ACHN (cell line): ENCODE data around the gene FAM107B.
A peak's percentile ranks its signal among the peaks of the same experiment; 100 is the strongest.

Source experiments
- DNase-seq: peaks from one replicate; pipeline ENCODE4 v3.0.0-alpha.2; 2015
- in situ Hi-C: cut with HindIII; loops from 2 replicates; pipeline ENCODE4 v1.10.0; 2017; ENCODE audit warnings: low sequenced_read_pairs, low pct_ligation_motif_present, low pct_unique_long_range_greater_than_20kb

Gene FAM107B

GRCh38 chr10:14782691-14783363, 8.1 kb upstream of the FAM107B start:
- peak; percentile 86 for DNase-seq
- in situ Hi-C loops = no loop called here

DNA sequence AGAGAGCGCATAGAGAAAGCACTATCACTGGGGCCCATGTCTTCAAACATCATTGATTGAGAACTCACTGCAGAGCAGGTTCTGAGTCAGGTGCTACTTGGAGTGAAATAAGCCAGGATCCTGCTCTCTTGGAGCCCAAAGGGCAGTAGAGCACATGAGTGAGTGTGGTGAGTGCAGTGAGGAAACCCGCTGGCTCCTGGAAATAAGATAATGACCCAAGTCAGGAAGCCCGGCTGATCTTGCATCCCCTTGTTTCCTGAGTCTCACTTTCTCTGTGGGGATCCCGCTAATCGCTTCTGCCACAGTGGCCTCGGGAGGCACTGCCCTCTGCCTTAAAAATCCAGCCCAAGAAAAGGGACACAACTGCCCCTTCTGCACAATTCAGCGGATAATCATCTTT, 7.1 kb upstream of the FAM107B start:
- DNase-seq = no peak
- in situ Hi-C loops = no loop called here

GRCh38 chr10:14779001-14779651, 4.4 kb upstream of the FAM107B start:
- DNase-seq = no peak
- in situ Hi-C loops = no loop called here

GRCh38 chr10:14776546-14776945, 1.8 kb upstream of the FAM107B start:
- in situ Hi-C loops = no loop called here
- DNase-seq = no peak

DNA sequence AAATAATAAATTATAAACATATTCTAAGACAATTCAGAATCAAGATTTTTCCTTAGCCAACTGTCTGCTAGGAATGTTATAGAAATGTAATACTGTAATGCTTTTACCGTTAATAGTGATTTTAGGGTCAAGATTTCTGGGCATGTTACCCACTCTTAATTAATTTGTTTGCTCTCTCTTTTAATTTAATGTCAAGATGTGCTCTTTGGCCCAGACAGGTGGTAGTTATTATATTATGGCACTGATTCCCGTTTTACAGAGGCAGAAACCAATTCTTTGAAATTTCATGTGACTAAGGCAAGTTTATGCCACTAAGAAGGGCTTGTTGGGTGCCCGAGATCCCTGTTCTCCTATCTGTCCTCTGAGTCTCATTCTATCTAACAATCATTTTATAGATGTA, 959 bp upstream of the FAM107B start:
- in situ Hi-C loops = no loop called here

GRCh38 chr10:14774214-14774580, 500 bp downstream of the FAM107B start:
- peak; percentile 74 for DNase-seq
- in situ Hi-C loops = no loop called here

More for the DNA sequence above, 959 bp upstream of the FAM107B start:
- no peak for DNase-seq

- in situ Hi-C loops = no loop called here
- DNase-seq = peak; percentile 34
Measured at GRCh38 chr10:14773551-14774213, 1.0 kb downstream of the FAM107B start.

DNA sequence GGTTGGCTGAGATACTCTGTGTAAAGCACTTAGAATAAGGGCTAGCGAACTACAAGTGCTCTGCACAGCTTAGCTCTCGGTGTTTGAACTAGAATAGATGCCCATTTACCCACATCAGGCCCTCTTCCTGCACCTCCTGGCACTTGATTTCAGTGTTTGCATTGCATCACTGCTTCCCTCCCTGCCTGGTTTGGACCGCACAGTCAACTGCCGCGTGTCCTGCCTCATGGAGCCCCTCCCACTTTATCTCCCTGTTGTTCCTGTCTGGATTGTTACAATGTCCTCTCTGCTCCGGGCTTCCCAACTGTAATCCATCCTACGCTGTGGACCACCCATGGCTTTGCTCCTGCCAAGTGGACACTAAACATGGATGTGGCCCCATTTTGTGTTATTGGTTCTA, 2.3 kb downstream of the FAM107B start:
- peak; percentile 73 for DNase-seq
- in situ Hi-C loops = no loop called here

DNA sequence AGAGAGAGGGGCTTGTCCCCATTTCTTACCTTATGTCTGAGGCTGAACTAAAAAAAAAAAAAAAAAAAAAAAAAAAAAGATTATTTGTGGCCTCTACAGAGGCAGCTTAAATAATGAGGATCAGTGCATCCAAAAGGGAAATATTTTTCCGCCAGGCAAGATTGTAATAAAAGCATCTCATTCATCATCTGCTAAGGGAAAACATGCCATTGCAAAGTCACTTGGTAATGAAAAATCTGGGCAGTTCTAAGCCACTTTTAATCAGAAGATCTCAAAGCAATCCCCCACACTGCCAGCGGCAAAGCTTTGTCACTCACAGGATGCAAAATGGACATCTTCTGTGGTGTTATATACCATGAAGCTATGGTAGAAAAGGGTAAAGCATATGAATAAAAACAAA, 3.8 kb downstream of the FAM107B start:
- no peak for DNase-seq
- in situ Hi-C loops = no loop called here

- in situ Hi-C loops = no loop called here
- no peak for DNase-seq
Measured at GRCh38 chr10:14761372-14761771, 13.3 kb downstream of the FAM107B start.

- no peak for DNase-seq
- in situ Hi-C loops = no loop called here
Measured at GRCh38 chr10:14758994-14759664, 15.6 kb downstream of the FAM107B start.

GRCh38 chr10:14758451-14758850, 16.2 kb downstream of the FAM107B start:
- DNase-seq = no peak
- in situ Hi-C loops = no loop called here

GRCh38 chr10:14757986-14758385, 16.7 kb downstream of the FAM107B start:
- in situ Hi-C loops = no loop called here
- DNase-seq = no peak

GRCh38 chr10:14757394-14757793, 17.3 kb downstream of the FAM107B start:
- in situ Hi-C loops = no loop called here
- no peak for DNase-seq

- DNase-seq = no peak
- in situ Hi-C loops = no loop called here
Measured at GRCh38 chr10:14753441-14753840, 21.3 kb downstream of the FAM107B start.

DNA sequence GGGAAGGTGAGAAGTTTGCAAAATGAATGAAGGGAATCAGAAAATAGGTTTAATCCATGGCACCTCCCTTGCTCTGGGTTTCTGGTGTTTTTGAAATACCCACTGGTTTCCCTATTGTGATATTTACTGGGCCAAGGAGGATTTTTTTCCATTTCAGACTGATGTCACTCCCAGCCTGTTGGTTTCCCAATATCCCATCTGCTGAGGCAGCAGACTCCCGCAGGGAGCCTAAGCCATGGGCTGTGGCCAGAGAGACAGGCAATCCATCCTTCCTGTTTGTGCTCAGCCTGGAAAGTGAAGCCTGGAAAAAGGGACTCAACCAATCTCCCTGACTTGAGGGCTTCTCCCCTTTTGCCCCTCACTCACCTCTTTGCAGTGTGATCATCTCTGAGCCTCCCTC, 22.8 kb downstream of the FAM107B start:
- in situ Hi-C loops = no loop called here
- DNase-seq = no peak

DNA sequence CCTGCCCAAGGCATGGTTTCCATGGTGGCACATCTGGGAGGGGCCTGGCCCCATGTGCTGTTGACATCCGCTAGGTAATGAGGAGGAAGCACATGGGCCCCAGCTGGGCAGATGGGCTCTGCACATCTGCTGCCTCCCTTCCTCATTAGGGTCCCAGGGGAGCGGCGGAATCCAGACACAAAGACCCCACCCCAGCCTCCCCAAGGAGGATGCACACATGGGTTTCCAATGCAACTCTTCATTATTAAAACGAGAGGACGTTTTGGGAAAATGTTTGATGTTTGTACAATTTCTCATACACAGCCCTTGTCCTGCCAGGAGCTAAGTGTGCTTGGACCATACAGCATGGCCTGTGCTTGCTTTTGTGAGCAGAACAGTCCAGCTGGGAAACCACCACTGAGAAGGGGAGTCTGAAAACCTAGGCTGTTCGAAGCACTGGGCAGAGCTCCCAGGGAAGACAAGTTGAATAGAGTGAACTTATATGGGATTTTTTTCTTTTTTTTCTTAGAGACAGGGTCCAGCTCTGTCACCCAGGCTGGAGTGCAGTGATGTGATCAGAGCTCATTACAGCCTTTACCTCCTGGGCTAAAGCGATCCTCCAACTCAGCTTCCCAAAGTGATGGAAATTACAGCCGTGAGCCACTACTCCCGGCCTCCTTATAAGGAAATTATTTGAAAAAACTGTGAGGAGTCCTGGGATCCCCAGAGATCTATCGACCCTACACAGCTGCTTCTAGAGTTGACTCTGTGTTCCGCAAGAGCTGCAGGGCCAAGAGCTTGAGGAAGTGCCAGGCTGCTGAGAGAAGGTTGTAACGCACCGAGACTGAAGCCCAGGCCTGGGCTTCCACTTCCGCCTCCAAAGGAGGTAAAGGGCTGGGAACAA, 23.4 kb downstream of the FAM107B start:
- in situ Hi-C loops = no loop called here
- DNase-seq = no peak

- no peak for DNase-seq
Measured at GRCh38 chr10:14749070-14749809, 25.5 kb downstream of the FAM107B start.

More at GRCh38 chr10:14749070-14749809, 25.5 kb downstream of the FAM107B start:
- in situ Hi-C loops = no loop called here
